ENCODE results near the gene PUDP.

Gene PUDP

DNA sequence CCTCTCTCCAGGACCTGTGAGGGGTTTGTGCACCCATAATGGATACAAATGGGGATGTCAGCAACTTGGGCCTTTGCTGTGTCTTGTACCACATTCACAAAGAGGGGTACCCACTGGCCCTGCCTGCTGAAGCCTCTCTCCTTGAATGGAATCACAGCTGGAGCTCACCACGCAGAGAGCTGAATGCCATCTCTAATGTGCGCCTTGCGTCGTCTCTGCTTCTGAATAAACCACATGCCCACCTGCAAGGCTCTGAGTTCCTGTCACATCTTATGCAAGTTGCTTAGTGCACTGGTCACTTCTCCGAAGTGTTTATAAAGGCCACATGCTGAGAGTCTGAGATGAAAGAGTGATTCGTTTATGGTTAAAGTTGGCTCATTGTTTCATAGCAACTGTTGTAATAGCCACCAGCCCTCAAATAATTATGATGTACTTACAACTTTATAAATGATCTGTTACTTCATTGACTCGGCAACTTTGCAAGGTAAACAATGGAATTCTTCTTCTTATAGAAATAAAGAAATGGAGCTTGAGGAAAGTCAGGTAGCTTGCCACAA lies 6.2 kb upstream of the PUDP start:
- Histone ChIP-seq H3K4me3 (no peak overlapping the region), H3K4me1 (peaks cover 0 to 45% (median 13%) of the 10 kb centered on the region in 10 experiments; a peak in 17 of 20 replicates), H3K9ac (no peak overlapping the region), H3K9me3 (replicated peaks in 1 of 11) (no peaks in the 10 kb centered on the region), H3K4me2 (no peak overlapping the region), H3K36me3 (peaks cover 0 to 18% (median 0%) of the 10 kb centered on the region in 11 experiments; a peak in 4 of 22 replicates), H3K27me3 (no peaks in the 10 kb centered on the region), H3K27ac (no peak overlapping the region), H4K20me1 (peaks cover 0 to 5% (median 0%) of the 10 kb centered on the region in 11 experiments; a peak in 1 of 22 replicates)
- no peak for TF ChIP-seq Cebpa-rat (IDR thresholded peaks at IDR 0.05)

DNA sequence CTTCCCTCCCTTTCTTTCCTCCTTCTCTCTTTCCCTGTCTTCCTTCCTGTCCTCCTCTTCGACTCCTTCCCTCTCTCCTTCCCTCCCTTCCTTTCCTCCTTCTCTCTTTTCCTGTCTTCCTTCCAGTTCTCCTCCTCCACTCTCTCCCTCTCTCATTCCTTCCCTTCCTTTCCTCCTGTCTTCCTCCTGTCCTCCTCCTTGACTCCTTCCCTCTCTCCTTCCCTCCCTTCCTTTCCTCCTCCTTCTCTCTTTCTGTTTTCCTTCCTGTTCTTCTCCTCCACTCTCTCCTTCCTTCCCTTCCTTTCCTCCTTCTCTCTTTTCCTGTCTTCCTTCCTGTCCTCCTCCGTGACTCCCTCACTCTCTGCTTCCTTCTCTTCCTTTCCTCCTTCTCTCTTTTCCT lies 5.3 kb upstream of the PUDP start:
- TF ChIP-seq Cebpa-rat (IDR thresholded peaks at IDR 0.05), result no peak
- H3K4me3 ChIP-seq, result no peak overlapping the region
- no peak overlapping the region for H3K9ac ChIP-seq
- peaks cover 0 to 5% (median 0%) of the 10 kb centered on the region in 11 experiments; a peak in 1 of 22 replicates for H4K20me1 ChIP-seq
- H3K9me3 ChIP-seq (replicated peaks in 1 of 11), result no peaks in the 10 kb centered on the region
- H3K4me1 ChIP-seq, result peaks cover 0 to 41% (median 14%) of the 10 kb centered on the region in 10 experiments; a peak in 14 of 20 replicates
- H3K27me3 ChIP-seq, result no peaks in the 10 kb centered on the region
- H3K4me2 ChIP-seq, result peak overlapping the region in 5 of 11 experiments; percentile 2 to 44 (median 5); a peak in 4 of 22 replicates
- peak overlapping the region in 3 of 11 experiments; percentile 9 to 40 (median 25); a peak in 6 of 22 replicates for H3K27ac ChIP-seq
- peaks cover 0 to 18% (median 0%) of the 10 kb centered on the region in 11 experiments; a peak in 4 of 22 replicates for H3K36me3 ChIP-seq

DNA sequence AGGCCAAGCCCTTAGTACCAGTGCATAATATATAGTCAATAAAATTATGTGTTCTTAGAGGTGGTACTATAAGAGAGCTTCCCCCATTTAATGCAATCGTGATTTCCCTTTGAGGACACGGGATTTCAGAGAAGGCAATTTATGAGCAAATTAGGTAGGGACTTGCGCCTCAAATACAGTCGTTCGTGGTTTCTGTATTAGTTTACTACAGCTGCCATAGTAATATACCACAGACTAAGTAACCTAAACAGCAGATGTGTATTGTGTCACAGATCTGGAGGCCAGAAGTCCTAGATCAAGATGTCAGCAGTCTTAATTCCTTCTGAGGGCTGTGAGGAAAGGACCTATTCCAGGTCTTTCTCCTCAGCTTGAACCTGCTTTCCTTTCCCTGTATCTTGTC lies 1.5 kb upstream of the PUDP start:
- Histone ChIP-seq H3K4me1 (peaks cover 20 to 67% (median 40%) of the 10 kb centered on the region in 10 experiments), H3K9ac (no peak overlapping the region), H4K20me1 (0 out of 22 replicates have a peak, but pooled peaks cover 0 to under 1% (median 0%) of the 10 kb centered on the region in 11 experiments), H3K27ac (peak overlapping the region in 1 of 11 experiments; percentile 99; a peak in 2 of 22 replicates), H3K9me3 (replicated peaks in 1 of 11) (peaks cover 0 to 1% (median 0%) of the 10 kb centered on the region in 11 experiments; a peak in 1 of 22 replicates), H3K36me3 (peaks cover 0 to 11% (median 0%) of the 10 kb centered on the region in 11 experiments; a peak in 6 of 22 replicates), H3K4me2 (peak overlapping the region in 5 of 11 experiments; percentile 44 to 90 (median 83); a peak in 8 of 22 replicates), H3K4me3 (no peak overlapping the region), H3K27me3 (no peaks in the 10 kb centered on the region)
- no peak for TF ChIP-seq Cebpa-rat (IDR thresholded peaks at IDR 0.05)

DNA sequence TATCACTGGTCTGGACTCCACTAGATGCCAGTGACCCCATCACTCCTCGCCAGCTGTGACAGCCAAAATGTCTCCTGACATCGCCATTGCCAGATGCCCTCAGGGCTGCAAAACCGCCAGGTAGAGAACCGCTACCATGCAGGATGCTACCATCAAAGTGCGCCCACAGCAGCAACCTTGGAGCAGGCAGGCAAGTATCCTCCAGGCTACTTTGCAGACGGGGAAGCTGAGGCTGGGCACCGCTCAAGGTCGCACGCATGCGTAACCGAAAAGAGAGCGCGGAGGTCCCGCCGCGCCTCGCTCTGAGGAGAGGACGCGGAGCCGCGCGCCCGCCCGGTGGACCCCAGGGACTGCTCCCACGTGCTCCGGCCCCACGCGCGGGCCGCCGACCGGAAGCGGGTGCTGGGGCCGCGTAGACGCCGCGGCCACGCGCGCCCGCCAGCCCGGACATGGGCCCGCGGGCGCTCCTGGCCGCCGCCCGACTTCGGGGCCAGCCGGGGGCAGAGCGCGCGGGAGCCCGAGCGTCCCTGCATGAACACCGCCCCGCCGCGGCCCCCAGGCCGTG lies 458 bp downstream of the PUDP start, which contains the start of gene STS:
Gene STS (plus strand): TSS at position 300 of the 565 bp plus-strand sequence. CDS start 105,488 bp downstream, outside the sequence.
- H3K27ac ChIP-seq, result peak within 1 kb of the TSS; percentile 96 to 100 (median 99)
- peaks cover 0 to 16% (median 7%) of the 10 kb centered on the region in 11 experiments; a peak in 13 of 22 replicates for H3K9me3 ChIP-seq (replicated peaks in 1 of 11)
- peak within 1 kb of the TSS; percentile 79 to 92 (median 86) for H3K4me3 ChIP-seq
- peak within 1 kb of the TSS; percentile 96 to 100 (median 99) for H3K9ac ChIP-seq
- H3K4me1 ChIP-seq, result peaks cover 20 to 62% (median 43%) of the 10 kb centered on the region in 10 experiments
- H3K36me3 ChIP-seq, result peaks cover 0 to 26% (median 11%) of the 10 kb centered on the region in 11 experiments; a peak in 15 of 22 replicates
- no peak for TF ChIP-seq Cebpa-rat (IDR thresholded peaks at IDR 0.05)
- no peaks in the 10 kb centered on the region for H3K27me3 ChIP-seq
- H3K4me2 ChIP-seq, result peak within 1 kb of the TSS; percentile 76 to 94 (median 89)
- peaks cover 0 to 4% (median 0%) of the 10 kb centered on the region in 11 experiments; a peak in 2 of 22 replicates for H4K20me1 ChIP-seq

DNA sequence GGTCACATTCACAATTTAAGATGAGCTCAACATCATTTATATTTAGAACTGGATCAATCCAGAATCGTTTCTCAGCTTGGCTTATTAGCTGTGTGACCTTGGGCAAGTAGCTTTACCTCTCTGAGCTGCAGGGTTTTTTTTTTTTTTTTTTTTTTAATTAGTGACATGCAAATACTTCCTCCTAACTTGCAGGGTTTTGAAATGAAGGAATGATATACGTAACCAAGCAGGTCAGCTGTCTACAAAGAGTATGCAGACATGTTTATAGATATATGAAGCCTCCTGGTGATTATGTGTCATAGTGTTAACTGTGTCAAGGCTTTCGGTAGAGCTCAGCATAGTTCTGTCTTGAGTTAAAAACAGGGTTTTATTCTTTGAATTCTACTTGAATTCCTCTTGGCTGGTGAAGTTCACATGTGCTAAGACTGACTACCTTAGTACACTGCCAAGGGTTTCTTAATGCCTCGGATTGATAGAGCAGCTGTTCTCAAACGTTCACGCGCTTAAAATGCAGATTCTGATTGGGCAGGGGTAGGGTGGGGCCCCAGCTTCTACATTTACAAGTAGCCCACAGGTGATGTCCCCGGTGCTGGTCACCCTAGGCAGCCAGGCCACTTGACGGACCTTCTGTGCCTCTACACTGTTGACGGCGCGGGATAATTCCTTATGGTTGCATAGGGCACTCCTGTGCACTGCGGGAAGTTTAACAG lies 1.1 kb downstream of the PUDP start:
- Histone ChIP-seq H3K4me1 (peaks cover 20 to 60% (median 43%) of the 10 kb centered on the region in 10 experiments), H3K27me3 (no peaks in the 10 kb centered on the region), H3K36me3 (peaks cover 0 to 32% (median 15%) of the 10 kb centered on the region in 11 experiments; a peak in 19 of 22 replicates), H3K4me3 (peak overlapping the region; percentile 79 to 92 (median 86)), H3K9ac (peak overlapping the region; percentile 96 to 100 (median 99); a peak in 21 of 22 replicates), H3K9me3 (replicated peaks in 1 of 11) (peaks cover 0 to 23% (median 12%) of the 10 kb centered on the region in 11 experiments; a peak in 16 of 22 replicates), H4K20me1 (peaks cover 0 to 4% (median 0%) of the 10 kb centered on the region in 11 experiments; a peak in 2 of 22 replicates), H3K4me2 (peak overlapping the region; percentile 76 to 94 (median 89)), H3K27ac (peak overlapping the region; percentile 96 to 100 (median 99); a peak in 21 of 22 replicates)
- TF ChIP-seq Cebpa-rat (IDR thresholded peaks at IDR 0.05), result no peak

DNA sequence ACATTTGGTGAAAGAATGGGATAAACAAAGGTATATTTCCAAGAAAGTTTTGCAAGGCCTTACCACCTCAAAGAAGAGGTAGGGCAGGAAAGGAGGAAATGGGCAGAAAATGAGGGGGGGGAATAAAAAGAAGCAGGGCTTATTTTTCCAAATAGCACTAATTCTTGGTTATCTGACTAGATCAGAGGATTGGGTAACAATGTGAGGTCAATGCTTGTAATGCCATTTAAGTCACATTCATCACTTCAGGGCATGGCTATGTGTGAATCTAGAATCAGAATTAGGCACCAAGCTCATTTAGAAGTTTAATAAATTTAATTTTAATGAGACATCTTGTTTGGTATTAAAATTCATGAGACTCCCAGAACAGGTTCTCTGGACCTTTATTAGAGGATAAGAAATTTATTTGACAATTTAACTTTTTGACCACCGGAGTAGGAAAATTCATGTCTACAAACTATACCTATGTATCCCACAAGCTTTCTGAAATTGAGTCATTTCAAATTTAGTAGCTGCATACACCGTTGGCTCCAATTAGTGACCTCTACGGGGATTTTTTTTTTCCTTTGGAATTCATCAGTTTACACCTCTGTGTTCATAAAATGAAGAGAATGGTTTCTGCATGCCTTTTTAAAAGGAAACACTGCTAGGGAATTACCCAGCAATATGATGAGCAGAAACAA lies 1.8 kb downstream of the PUDP start:
- peaks cover 0 to 4% (median 0%) of the 10 kb centered on the region in 11 experiments; a peak in 2 of 22 replicates for H4K20me1 ChIP-seq
- peaks cover 7 to 33% (median 22%) of the 10 kb centered on the region in 11 experiments; a peak in 21 of 22 replicates for H3K36me3 ChIP-seq
- H3K4me3 ChIP-seq, result peak overlapping the region in 5 of 10 experiments; percentile 79 to 92 (median 87); a peak in 4 of 20 replicates
- no peak for TF ChIP-seq Cebpa-rat (IDR thresholded peaks at IDR 0.05)
- peak overlapping the region in 7 of 11 experiments; percentile 99 to 100 (median 99); a peak in 11 of 22 replicates for H3K27ac ChIP-seq
- peaks cover 20 to 59% (median 43%) of the 10 kb centered on the region in 10 experiments for H3K4me1 ChIP-seq
- H3K9me3 ChIP-seq (replicated peaks in 1 of 11), result peaks cover 0 to 30% (median 19%) of the 10 kb centered on the region in 11 experiments; a peak in 16 of 22 replicates
- peak overlapping the region; percentile 76 to 94 (median 89); a peak in 21 of 22 replicates for H3K4me2 ChIP-seq
- H3K27me3 ChIP-seq, result no peaks in the 10 kb centered on the region
- peak overlapping the region in 1 of 11 experiments; percentile 97; a peak in 3 of 22 replicates for H3K9ac ChIP-seq

DNA sequence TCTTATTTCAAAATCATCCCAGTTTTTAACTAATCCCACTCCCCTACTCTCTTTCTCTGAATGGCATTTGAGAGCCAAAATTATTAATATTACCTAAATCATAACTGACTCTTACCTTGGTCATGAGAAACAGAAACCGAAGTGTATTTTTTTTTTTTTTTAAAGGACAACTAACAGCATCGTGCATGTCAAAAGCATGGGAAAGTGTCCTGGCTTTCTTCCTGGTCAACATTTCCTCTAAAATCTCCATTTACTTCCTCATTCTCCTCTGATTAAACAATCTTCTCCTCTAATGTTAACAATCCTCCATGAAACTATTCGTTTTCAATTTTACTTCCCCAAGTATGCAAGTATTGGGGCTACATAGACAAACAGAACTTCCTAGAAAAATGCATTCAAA lies 2.5 kb downstream of the PUDP start:
- peaks cover 0 to 35% (median 22%) of the 10 kb centered on the region in 11 experiments; a peak in 16 of 22 replicates for H3K9me3 ChIP-seq (replicated peaks in 1 of 11)
- peak overlapping the region in 1 of 11 experiments; percentile 36; a peak in 2 of 22 replicates for H3K9ac ChIP-seq
- TF ChIP-seq Cebpa-rat (IDR thresholded peaks at IDR 0.05), result no peak
- H3K4me3 ChIP-seq, result peak overlapping the region in 1 of 10 experiments; percentile 5; a peak in 1 of 20 replicates
- peaks cover 0 to 4% (median 0%) of the 10 kb centered on the region in 11 experiments; a peak in 2 of 22 replicates for H4K20me1 ChIP-seq
- peak overlapping the region; percentile 33 to 92 (median 87); a peak in 19 of 22 replicates for H3K4me2 ChIP-seq
- peaks cover 14 to 40% (median 28%) of the 10 kb centered on the region in 11 experiments; a peak in 21 of 22 replicates for H3K36me3 ChIP-seq
- no peaks in the 10 kb centered on the region for H3K27me3 ChIP-seq
- H3K27ac ChIP-seq, result peak overlapping the region in 7 of 11 experiments; percentile 5 to 100 (median 30); a peak in 10 of 22 replicates
- peaks cover 20 to 59% (median 41%) of the 10 kb centered on the region in 10 experiments for H3K4me1 ChIP-seq
